ENCODE measurements around the gene ZNF526.
A peak's percentile ranks its signal among the peaks of the same experiment; 100 is the strongest.

The ZNF526 gene

GRCh38 chr19:42185277-42185676 lies 34.8 kb upstream of the ZNF526 start:
- DNase-seq (ENCODE audit: low read depth) = peak; percentile 35
- H3K4me3 ChIP-seq (ENCODE audit: control insufficient read depth, low read depth, low read length) = no peak overlapping the region
- TF ChIP-seq, protein P1, sequence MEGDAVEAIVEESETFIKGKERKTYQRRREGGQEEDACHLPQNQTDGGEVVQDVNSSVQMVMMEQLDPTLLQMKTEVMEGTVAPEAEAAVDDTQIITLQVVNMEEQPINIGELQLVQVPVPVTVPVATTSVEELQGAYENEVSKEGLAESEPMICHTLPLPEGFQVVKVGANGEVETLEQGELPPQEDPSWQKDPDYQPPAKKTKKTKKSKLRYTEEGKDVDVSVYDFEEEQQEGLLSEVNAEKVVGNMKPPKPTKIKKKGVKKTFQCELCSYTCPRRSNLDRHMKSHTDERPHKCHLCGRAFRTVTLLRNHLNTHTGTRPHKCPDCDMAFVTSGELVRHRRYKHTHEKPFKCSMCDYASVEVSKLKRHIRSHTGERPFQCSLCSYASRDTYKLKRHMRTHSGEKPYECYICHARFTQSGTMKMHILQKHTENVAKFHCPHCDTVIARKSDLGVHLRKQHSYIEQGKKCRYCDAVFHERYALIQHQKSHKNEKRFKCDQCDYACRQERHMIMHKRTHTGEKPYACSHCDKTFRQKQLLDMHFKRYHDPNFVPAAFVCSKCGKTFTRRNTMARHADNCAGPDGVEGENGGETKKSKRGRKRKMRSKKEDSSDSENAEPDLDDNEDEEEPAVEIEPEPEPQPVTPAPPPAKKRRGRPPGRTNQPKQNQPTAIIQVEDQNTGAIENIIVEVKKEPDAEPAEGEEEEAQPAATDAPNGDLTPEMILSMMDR (conservative IDR thresholded peaks at IDR 0.05; ENCODE audit: control insufficient read depth, insufficient read depth, low read depth, low read length) = no peak

DNA sequence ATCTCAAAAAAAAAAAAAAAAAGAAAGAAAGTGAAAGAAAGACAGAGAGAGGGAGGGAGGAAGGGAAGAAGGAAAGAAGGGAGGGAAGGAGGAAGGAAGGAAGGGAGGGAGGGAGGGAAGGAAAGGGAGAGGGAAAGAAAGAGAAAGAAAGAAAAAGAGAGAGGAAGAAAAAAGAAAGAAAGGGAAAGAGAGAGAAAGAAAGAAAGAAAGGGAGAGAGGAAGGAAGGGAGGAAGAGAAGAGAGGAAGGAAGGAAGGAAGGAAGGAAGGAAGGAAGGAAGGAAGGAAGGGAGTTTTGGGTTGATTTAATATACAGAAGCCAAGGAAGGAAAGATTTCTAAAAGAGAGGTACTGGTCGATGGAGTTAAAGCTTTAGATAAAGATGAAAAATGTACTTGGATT lies 31.4 kb upstream of the ZNF526 start:
- TF ChIP-seq, protein P1 (conservative IDR thresholded peaks at IDR 0.05; ENCODE audit: control insufficient read depth, insufficient read depth, low read depth, low read length) = no peak

DNA sequence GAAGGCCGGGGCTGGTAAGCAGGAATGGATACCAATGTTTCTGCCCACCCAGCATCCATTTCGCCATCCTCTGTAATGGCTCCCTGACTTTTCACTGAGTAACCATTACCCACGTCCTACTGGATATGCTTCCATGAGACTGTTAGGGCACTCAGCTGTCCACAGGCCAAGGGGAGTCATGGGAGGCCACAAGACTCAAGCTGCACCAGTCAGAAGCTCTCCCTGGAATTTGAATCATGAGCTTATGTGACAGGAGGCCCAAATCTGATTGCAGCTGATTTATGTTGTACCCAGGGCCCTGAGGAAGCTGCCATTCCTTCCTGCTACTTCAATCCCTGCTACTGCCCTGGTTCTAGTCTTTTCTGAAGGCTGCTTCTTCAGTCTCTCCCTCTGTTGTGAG lies 31.0 kb upstream of the ZNF526 start:
- TF ChIP-seq, protein P1 (conservative IDR thresholded peaks at IDR 0.05; ENCODE audit: control insufficient read depth, insufficient read depth, low read depth, low read length) = no peak
- H3K4me3 ChIP-seq (ENCODE audit: control insufficient read depth, low read depth, low read length) = no peak overlapping the region
- no peak for DNase-seq (ENCODE audit: low read depth)

More for the DNA sequence above, 31.4 kb upstream of the ZNF526 start:
- DNase-seq (ENCODE audit: low read depth) = no peak
- no peak overlapping the region for H3K4me3 ChIP-seq (ENCODE audit: control insufficient read depth, low read depth, low read length)

- TF ChIP-seq, protein P1 (conservative IDR thresholded peaks at IDR 0.05; ENCODE audit: control insufficient read depth, insufficient read depth, low read depth, low read length) = no peak
- no peak overlapping the region for H3K4me3 ChIP-seq (ENCODE audit: control insufficient read depth, low read depth, low read length)
- no peak for DNase-seq (ENCODE audit: low read depth)
Measured at GRCh38 chr19:42191330-42191729, 28.8 kb upstream of the ZNF526 start.

DNA sequence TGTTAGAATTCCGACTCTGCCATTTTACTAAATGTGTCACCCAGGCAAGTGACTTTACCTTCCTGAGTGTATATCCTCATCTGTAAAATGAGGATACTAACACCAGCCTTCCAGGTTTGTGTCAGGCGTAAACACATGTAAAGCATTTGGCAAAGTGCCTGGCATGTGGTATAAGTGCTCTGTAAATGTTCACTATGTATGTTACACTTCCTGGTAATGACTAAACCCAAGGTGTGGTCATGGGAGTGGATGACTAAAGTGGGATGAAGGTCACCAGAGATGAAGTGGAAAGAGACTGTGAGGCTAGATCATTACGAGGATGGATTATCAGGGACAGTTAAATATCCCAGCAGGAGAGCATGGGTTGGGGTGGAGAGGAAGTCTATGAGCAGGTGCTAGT lies 28.3 kb upstream of the ZNF526 start:
- DNase-seq (ENCODE audit: low read depth) = peak; percentile 93
- TF ChIP-seq, protein P1 (conservative IDR thresholded peaks at IDR 0.05; ENCODE audit: control insufficient read depth, insufficient read depth, low read depth, low read length) = no peak
- H3K4me3 ChIP-seq (ENCODE audit: control insufficient read depth, low read depth, low read length) = no peak overlapping the region

DNA sequence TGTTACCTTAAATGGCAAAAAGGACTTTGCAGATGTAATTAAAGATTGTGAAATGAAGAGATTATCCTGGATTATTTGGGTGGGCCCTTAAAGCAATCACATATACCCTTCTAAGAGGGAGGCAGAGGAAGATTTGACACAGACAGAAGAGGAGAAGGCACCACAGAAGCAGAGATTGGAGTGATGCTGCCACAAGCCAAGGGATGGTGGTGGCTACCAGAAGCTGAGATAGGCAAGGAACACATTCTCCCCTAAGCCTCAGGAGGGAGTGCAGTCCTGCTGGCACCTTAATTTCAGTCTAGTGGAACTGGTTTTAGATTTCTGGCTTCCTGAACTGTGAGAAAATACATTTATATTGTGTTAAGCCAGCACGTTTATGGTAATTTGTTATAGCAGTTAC lies 26.8 kb upstream of the ZNF526 start:
- TF ChIP-seq, protein P1 (conservative IDR thresholded peaks at IDR 0.05; ENCODE audit: control insufficient read depth, insufficient read depth, low read depth, low read length) = no peak
- no peak for DNase-seq (ENCODE audit: low read depth)
- H3K4me3 ChIP-seq (ENCODE audit: control insufficient read depth, low read depth, low read length) = no peak overlapping the region

GRCh38 chr19:42193706-42194105 lies 26.4 kb upstream of the ZNF526 start:
- TF ChIP-seq, protein P1 (conservative IDR thresholded peaks at IDR 0.05; ENCODE audit: control insufficient read depth, insufficient read depth, low read depth, low read length) = no peak
- no peak for DNase-seq (ENCODE audit: low read depth)
- H3K4me3 ChIP-seq (ENCODE audit: control insufficient read depth, low read depth, low read length) = no peak overlapping the region

Data from fibroblast of mammary gland (primary cell).